Keratinocyte (primary cell): ENCODE measurements around the gene SPTBN4. TPM values are rescaled to one million over a fixed set of nuclear protein-coding genes. Genes with fewer than 3 reads are reported as not detected.

Source experiments
- DNase-seq: peaks from one replicate; pipeline ENCODE4 v3.0.0-alpha.2; 2011; ENCODE audit warnings: low read depth, missing footprints, low spot score
- FAIRE-seq: peaks from 2 replicates; lab custom pipeline; 2011; peaks lifted over from hg19 to GRCh38; lab: Jason Lieb, UNC
- H2AFZ ChIP-seq: 2 replicates; pipeline ENCODE4 v1.6.0; 2012; ENCODE audit warnings: low read length, control low read depth, inconsistent platforms; ENCODE audit not compliant: control insufficient read depth
- H3K27ac ChIP-seq: 2 replicates; pipeline ENCODE4 v1.5.1; 2011; ENCODE audit warnings: low read length; ENCODE audit not compliant: control insufficient read depth, insufficient read depth
- H3K27me3 ChIP-seq: 3 replicates; pipeline ENCODE4 v1.6.0; 2011; ENCODE audit warnings: low read length; ENCODE audit not compliant: control insufficient read depth, insufficient read depth; ENCODE audit errors: extremely low read depth
- H3K36me3 ChIP-seq, 2 experiments: 2 replicates in 1 of 2; 3 replicates in 1 of 2; pipeline ENCODE4 v1.5.1; 2011; ENCODE audit warnings: low read length in 2 of 2, mild to moderate bottlenecking in 1 of 2; ENCODE audit not compliant: control insufficient read depth in 2 of 2, insufficient read depth in 2 of 2; ENCODE audit errors: extremely low read depth in 1 of 2
- H3K4me1 ChIP-seq: 3 replicates; pipeline ENCODE4 v1.5.1; 2011; ENCODE audit warnings: low read length; ENCODE audit not compliant: control insufficient read depth, insufficient read depth; ENCODE audit errors: extremely low read depth
- H3K4me2 ChIP-seq: 3 replicates; pipeline ENCODE4 v1.6.0; 2011; ENCODE audit warnings: low read depth, low read length; ENCODE audit not compliant: control insufficient read depth, insufficient read depth; ENCODE audit errors: extremely low read depth
- H3K4me3 ChIP-seq, 3 experiments: fragments of 200-600 bp in 1 of 3; sonication (generic) in 1 of 3; 2 replicates in 2 of 3; 3 replicates in 1 of 3; pipeline ENCODE4 v1.5.1; 2011 to 2016; ENCODE audit warnings: low read length in 3 of 3, mild to moderate bottlenecking in 3 of 3, control low read depth in 2 of 3, inconsistent platforms in 1 of 3, low read depth in 1 of 3, mixed read lengths in 1 of 3, mixed run types in 1 of 3, moderate library complexity in 1 of 3; ENCODE audit not compliant: control insufficient read depth in 2 of 3, insufficient read depth in 2 of 3; ENCODE audit errors: extremely low read depth in 1 of 3
- H3K79me2 ChIP-seq: 2 replicates; pipeline ENCODE4 v1.6.0; 2012; ENCODE audit warnings: low read length; ENCODE audit not compliant: control insufficient read depth, insufficient read depth
- H3K9ac ChIP-seq: 3 replicates; pipeline ENCODE4 v1.6.0; 2011; ENCODE audit warnings: low read length; ENCODE audit not compliant: control insufficient read depth, insufficient read depth; ENCODE audit errors: extremely low read depth
- H3K9me1 ChIP-seq: 3 replicates; pipeline ENCODE4 v1.6.0; 2011; ENCODE audit warnings: low read length; ENCODE audit not compliant: control insufficient read depth, insufficient read depth; ENCODE audit errors: extremely low read depth
- H3K9me3 ChIP-seq: 2 replicates; pipeline ENCODE4 v1.5.1; 2012; ENCODE audit warnings: low read depth, low read length; ENCODE audit not compliant: control insufficient read depth
- H4K20me1 ChIP-seq: 3 replicates; pipeline ENCODE4 v1.6.0; 2011; ENCODE audit warnings: low read length; ENCODE audit not compliant: control insufficient read depth, insufficient read depth; ENCODE audit errors: extremely low read depth
- CTCF ChIP-seq, 3 experiments: IDR thresholded peaks in 1 of 3; conservative IDR thresholded peaks in 1 of 3; optimal IDR thresholded peaks in 1 of 3; 2 replicates in 2 of 3; 3 replicates in 1 of 3; pipeline versions ENCODE3 to v1.5.1; 2011; ENCODE audit warnings: low read length in 3 of 3, mild to moderate bottlenecking in 3 of 3, moderate library complexity in 2 of 3, control low read depth in 1 of 3, inconsistent platforms in 1 of 3; ENCODE audit not compliant: insufficient read depth in 2 of 3; ENCODE audit errors: extremely low read depth in 1 of 3
- EZH2 ChIP-seq: IDR thresholded peaks from one replicate; pipeline ENCODE4 v1.6.1; 2012; ENCODE audit warnings: inconsistent platforms, mild to moderate bottlenecking, low read length, moderate library complexity
- dilution Hi-C: fragments of 300-500 bp; cut with MboI; formaldehyde crosslinking; loops from one replicate; pipeline ENCODE4 v1.7.0; 2020; ENCODE audit warnings: low sequenced_read_pairs; ENCODE audit not compliant: extremely low pct_ligation_motif_present
- polyA plus RNA-seq, 5 experiments: library from polyadenylated mRNA; depleted of rRNA in 3 of 5; stranded (reverse) in 3 of 5; stranded (forward) in 1 of 5; unstranded in 1 of 5; fragments of >200 nt; gene quantifications; 1 replicate in 1 of 5; 2 replicates in 3 of 5; 3 replicates in 1 of 5; pipeline versions ENCODE4 v1.2.1 to v1.2.3, GENCODE V29; 2011 to 2012; ENCODE audit warnings: missing spikeins in 2 of 5, low read depth in 1 of 5, low replicate concordance in 1 of 5

SPTBN4 gene
- polyA plus RNA-seq, 1 donor (not counting 4 experiments of a cell fraction or from before 2014, with no cell fraction given): 0.17 TPM

- Histone ChIP-seq H4K20me1 (no peaks in the 10 kb centered on the region), H3K4me1 (no peaks in the 10 kb centered on the region), H3K79me2 (no peaks in the 10 kb centered on the region), H3K27ac (no peak overlapping the region), H3K4me2 (peak overlapping the region; percentile 14), H3K27me3 (peaks cover 43% of the 10 kb centered on the region), H3K36me3 (no peaks in the 10 kb centered on the region), H2AFZ (no peak overlapping the region), H3K4me3 (no peak overlapping the region), H3K9ac (no peak overlapping the region), H3K9me3 (no peaks in the 10 kb centered on the region), H3K9me1 (no peaks in the 10 kb centered on the region)
- FAIRE-seq (no peak), DNase-seq (no peak)
- dilution Hi-C loops: no loop called here
- TF ChIP-seq CTCF (optimal IDR thresholded peaks at IDR 0.05 in 1 of 3, IDR thresholded peaks at IDR 0.05 in 1 of 3, conservative IDR thresholded peaks at IDR 0.05 in 1 of 3; ENCODE audit: extremely low read depth in 1 of 3, insufficient read depth in 2 of 3, low read length in 3 of 3) (no peak), EZH2 (no peak)
Observed at GRCh38 chr19:40512473-40513344, 45.9 kb downstream of the SPTBN4 start.

- FAIRE-seq (no peak), DNase-seq (no peak)
- no peaks in the 10 kb centered on the region for H3K4me1 ChIP-seq
- no peaks in the 10 kb centered on the region for H4K20me1 ChIP-seq
- H3K27me3 ChIP-seq: peaks cover 43% of the 10 kb centered on the region
- H3K4me3 ChIP-seq: no peak overlapping the region
- H3K9me3 ChIP-seq: no peaks in the 10 kb centered on the region
- H3K9ac ChIP-seq: no peak overlapping the region
- no peak overlapping the region for H2AFZ ChIP-seq
- dilution Hi-C loops: no loop called here
- no peak for TF ChIP-seq CTCF (optimal IDR thresholded peaks at IDR 0.05 in 1 of 3, IDR thresholded peaks at IDR 0.05 in 1 of 3, conservative IDR thresholded peaks at IDR 0.05 in 1 of 3; ENCODE audit: extremely low read depth in 1 of 3, insufficient read depth in 2 of 3, low read length in 3 of 3)
- TF ChIP-seq EZH2: peak; percentile 31
- no peak overlapping the region for H3K4me2 ChIP-seq
- H3K27ac ChIP-seq: no peak overlapping the region
- H3K36me3 ChIP-seq: no peaks in the 10 kb centered on the region
- H3K9me1 ChIP-seq: no peaks in the 10 kb centered on the region
- no peaks in the 10 kb centered on the region for H3K79me2 ChIP-seq
Observed at GRCh38 chr19:40513345-40513678, 46.5 kb downstream of the SPTBN4 start.
